ENCODE results near the gene MICAL2. TPM values are rescaled to one million over a fixed set of nuclear protein-coding genes. Genes with fewer than 3 reads are reported as not detected.

MICAL2 gene
- total RNA-seq, 1 donor from 2014 or later = 20.8 TPM

GRCh38 chr11:12241971-12242672 is 131.7 kb downstream of the MICAL2 start:
- Mint-ChIP-seq H3K4me3 (ENCODE audit: unreplicated experiment) (no peak overlapping the region), H3K27me3 (ENCODE audit: unreplicated experiment) (no peaks in the 10 kb centered on the region), H3K36me3 (ENCODE audit: unreplicated experiment) (peaks cover 6% of the 10 kb centered on the region), H3K27ac (ENCODE audit: unreplicated experiment) (no peak overlapping the region), H3K4me1 (ENCODE audit: unreplicated experiment) (no peaks in the 10 kb centered on the region), H3K9me3 (ENCODE audit: unreplicated experiment) (no peaks in the 10 kb centered on the region)
- DNase-seq (ENCODE audit: extremely low spot score, unreplicated experiment) = no peak
- no peak for TF ChIP-seq CTCF (IDR thresholded peaks at IDR 0.05)

GRCh38 chr11:12242966-12243365 is 132.6 kb downstream of the MICAL2 start:
- H3K9me3 Mint-ChIP-seq (ENCODE audit: unreplicated experiment) = no peaks in the 10 kb centered on the region
- H3K4me1 Mint-ChIP-seq (ENCODE audit: unreplicated experiment) = peaks cover 5% of the 10 kb centered on the region
- DNase-seq (ENCODE audit: extremely low spot score, unreplicated experiment) = no peak
- H3K36me3 Mint-ChIP-seq (ENCODE audit: unreplicated experiment) = peaks cover 6% of the 10 kb centered on the region
- no peak overlapping the region for H3K27ac Mint-ChIP-seq (ENCODE audit: unreplicated experiment)
- no peaks in the 10 kb centered on the region for H3K27me3 Mint-ChIP-seq (ENCODE audit: unreplicated experiment)
- H3K4me3 Mint-ChIP-seq (ENCODE audit: unreplicated experiment) = no peak overlapping the region
- no peak for TF ChIP-seq CTCF (IDR thresholded peaks at IDR 0.05)

GRCh38 chr11:12243486-12243885 is 133.1 kb downstream of the MICAL2 start:
- Mint-ChIP-seq H3K36me3 (ENCODE audit: unreplicated experiment) (peaks cover 6% of the 10 kb centered on the region), H3K9me3 (ENCODE audit: unreplicated experiment) (no peaks in the 10 kb centered on the region), H3K27ac (ENCODE audit: unreplicated experiment) (no peak overlapping the region), H3K27me3 (ENCODE audit: unreplicated experiment) (no peaks in the 10 kb centered on the region), H3K4me3 (ENCODE audit: unreplicated experiment) (no peak overlapping the region), H3K4me1 (ENCODE audit: unreplicated experiment) (peaks cover 10% of the 10 kb centered on the region)
- DNase-seq (ENCODE audit: extremely low spot score, unreplicated experiment) = no peak
- no peak for TF ChIP-seq CTCF (IDR thresholded peaks at IDR 0.05)

- no peak for DNase-seq (ENCODE audit: extremely low spot score, unreplicated experiment)
- peaks cover 15% of the 10 kb centered on the region for H3K4me1 Mint-ChIP-seq (ENCODE audit: unreplicated experiment)
These were observed 133.6 kb downstream of the MICAL2 start for GRCh38 chr11:12243911-12244550.

More at GRCh38 chr11:12243911-12244550, 133.6 kb downstream of the MICAL2 start:
- no peaks in the 10 kb centered on the region for H3K9me3 Mint-ChIP-seq (ENCODE audit: unreplicated experiment)
- H3K36me3 Mint-ChIP-seq (ENCODE audit: unreplicated experiment) = peaks cover 6% of the 10 kb centered on the region
- H3K27me3 Mint-ChIP-seq (ENCODE audit: unreplicated experiment) = no peaks in the 10 kb centered on the region
- no peak overlapping the region for H3K4me3 Mint-ChIP-seq (ENCODE audit: unreplicated experiment)
- H3K27ac Mint-ChIP-seq (ENCODE audit: unreplicated experiment) = no peak overlapping the region
- no peak for TF ChIP-seq CTCF (IDR thresholded peaks at IDR 0.05)

Data from osteocyte (in vitro differentiated cells).